ENCODE measurements around the gene SBK3. TPM values are rescaled to one million over a fixed set of nuclear protein-coding genes. Genes with fewer than 3 reads are reported as not detected.

SBK3 gene
- total RNA-seq, 1 donor from 2014 or later = 3.3 TPM

GRCh38 chr19:55591555-55591954 lies 46.2 kb upstream of the SBK3 start:
- Histone ChIP-seq H3K36me3 (peaks cover 14% of the 10 kb centered on the region), H3K27ac (no peak overlapping the region), H3K4me1 (peaks cover 16% of the 10 kb centered on the region), H3K4me2 (no peak overlapping the region), H3F3A (ENCODE audit: low read depth) (peaks cover 42% of the 10 kb centered on the region), H3K79me2 (ENCODE audit: low read depth) (no peaks in the 10 kb centered on the region), H3K4me3 (no peak overlapping the region), H2AFZ (replicated peaks) (no peak overlapping the region), H4K20me1 (ENCODE audit: low read depth) (no peaks in the 10 kb centered on the region), H3K9ac (no peak overlapping the region), H3K27me3 (no peaks in the 10 kb centered on the region), H3K9me3 (ENCODE audit: low read depth) (no peaks in the 10 kb centered on the region)
- peaks cover 6% of the 10 kb centered on the region for H3K27me3 Mint-ChIP-seq (ENCODE audit: insufficient read depth, low read depth)
- TF ChIP-seq EZH2 (IDR thresholded peaks at IDR 0.05) (no peak), EZH2phosphoT487 (IDR thresholded peaks at IDR 0.05) (no peak)
- TF ChIP-seq, protein P1, sequence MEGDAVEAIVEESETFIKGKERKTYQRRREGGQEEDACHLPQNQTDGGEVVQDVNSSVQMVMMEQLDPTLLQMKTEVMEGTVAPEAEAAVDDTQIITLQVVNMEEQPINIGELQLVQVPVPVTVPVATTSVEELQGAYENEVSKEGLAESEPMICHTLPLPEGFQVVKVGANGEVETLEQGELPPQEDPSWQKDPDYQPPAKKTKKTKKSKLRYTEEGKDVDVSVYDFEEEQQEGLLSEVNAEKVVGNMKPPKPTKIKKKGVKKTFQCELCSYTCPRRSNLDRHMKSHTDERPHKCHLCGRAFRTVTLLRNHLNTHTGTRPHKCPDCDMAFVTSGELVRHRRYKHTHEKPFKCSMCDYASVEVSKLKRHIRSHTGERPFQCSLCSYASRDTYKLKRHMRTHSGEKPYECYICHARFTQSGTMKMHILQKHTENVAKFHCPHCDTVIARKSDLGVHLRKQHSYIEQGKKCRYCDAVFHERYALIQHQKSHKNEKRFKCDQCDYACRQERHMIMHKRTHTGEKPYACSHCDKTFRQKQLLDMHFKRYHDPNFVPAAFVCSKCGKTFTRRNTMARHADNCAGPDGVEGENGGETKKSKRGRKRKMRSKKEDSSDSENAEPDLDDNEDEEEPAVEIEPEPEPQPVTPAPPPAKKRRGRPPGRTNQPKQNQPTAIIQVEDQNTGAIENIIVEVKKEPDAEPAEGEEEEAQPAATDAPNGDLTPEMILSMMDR (IDR thresholded peaks at IDR 0.05) = no peak
- DNase-seq (ENCODE audit: low spot score) = no peak
- peak overlapping the region; percentile 62 for H3K27ac Mint-ChIP-seq
- H3K9me3 Mint-ChIP-seq = peaks cover 5% of the 10 kb centered on the region
- peaks cover 30% of the 10 kb centered on the region for H3K36me3 Mint-ChIP-seq
- H3K4me1 Mint-ChIP-seq = peaks cover 32% of the 10 kb centered on the region
- no peak overlapping the region for H3K4me3 Mint-ChIP-seq

DNA sequence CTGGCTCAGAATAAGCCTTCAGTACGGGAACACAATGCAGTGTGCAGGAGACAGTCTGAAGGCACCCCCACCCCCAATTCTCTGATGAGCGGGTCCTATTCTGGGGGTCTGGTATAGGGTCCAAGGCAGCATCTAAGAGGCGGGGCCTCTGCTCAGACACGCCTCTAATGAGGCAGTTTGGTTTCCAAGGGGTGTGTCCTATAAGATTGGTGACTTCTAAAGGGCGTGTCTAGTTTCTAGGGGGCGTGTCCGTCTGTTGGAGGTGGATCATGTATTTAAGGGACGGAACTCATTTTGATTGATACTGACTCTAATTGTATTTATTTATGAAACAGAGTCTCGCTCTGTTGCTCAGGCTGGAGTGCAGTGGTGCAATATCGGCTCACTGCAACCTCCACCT lies 45.3 kb upstream of the SBK3 start:
- H3K27ac ChIP-seq = no peak overlapping the region
- Mint-ChIP-seq H3K4me1 (peaks cover 41% of the 10 kb centered on the region), H3K27ac (no peak overlapping the region), H3K27me3 (ENCODE audit: insufficient read depth, low read depth) (peaks cover 6% of the 10 kb centered on the region), H3K9me3 (peaks cover 3% of the 10 kb centered on the region), H3K4me3 (no peak overlapping the region), H3K36me3 (peaks cover 21% of the 10 kb centered on the region)
- TF ChIP-seq EZH2 (IDR thresholded peaks at IDR 0.05) (no peak), EZH2phosphoT487 (IDR thresholded peaks at IDR 0.05) (no peak)
- TF ChIP-seq, protein P1 (IDR thresholded peaks at IDR 0.05) = no peak
- no peaks in the 10 kb centered on the region for H4K20me1 ChIP-seq (ENCODE audit: low read depth)
- H3K4me3 ChIP-seq = no peak overlapping the region
- peak overlapping the region; percentile 10 for H3K4me2 ChIP-seq
- DNase-seq (ENCODE audit: low spot score) = peak; percentile 44
- H3K27me3 ChIP-seq = no peaks in the 10 kb centered on the region
- H3K79me2 ChIP-seq (ENCODE audit: low read depth) = no peaks in the 10 kb centered on the region
- H2AFZ ChIP-seq (replicated peaks) = no peak overlapping the region
- H3K9me3 ChIP-seq (ENCODE audit: low read depth) = no peaks in the 10 kb centered on the region
- H3K36me3 ChIP-seq = peaks cover 10% of the 10 kb centered on the region
- no peak overlapping the region for H3K9ac ChIP-seq
- H3F3A ChIP-seq (ENCODE audit: low read depth) = peaks cover 46% of the 10 kb centered on the region
- H3K4me1 ChIP-seq = peaks cover 16% of the 10 kb centered on the region

GRCh38 chr19:55590109-55590508 lies 44.8 kb upstream of the SBK3 start:
- Mint-ChIP-seq H3K9me3 (peaks cover 3% of the 10 kb centered on the region), H3K36me3 (peaks cover 16% of the 10 kb centered on the region), H3K4me1 (peaks cover 46% of the 10 kb centered on the region), H3K4me3 (peak overlapping the region; percentile 48), H3K27me3 (ENCODE audit: insufficient read depth, low read depth) (peaks cover 6% of the 10 kb centered on the region), H3K27ac (no peak overlapping the region)
- H3K9ac ChIP-seq = no peak overlapping the region
- H3K27me3 ChIP-seq = no peaks in the 10 kb centered on the region
- H3K79me2 ChIP-seq (ENCODE audit: low read depth) = no peaks in the 10 kb centered on the region
- no peak overlapping the region for H3K4me3 ChIP-seq
- H3F3A ChIP-seq (ENCODE audit: low read depth) = peaks cover 50% of the 10 kb centered on the region
- TF ChIP-seq EZH2 (IDR thresholded peaks at IDR 0.05) (no peak), EZH2phosphoT487 (IDR thresholded peaks at IDR 0.05) (no peak)
- TF ChIP-seq, protein P1 (IDR thresholded peaks at IDR 0.05) = no peak
- no peaks in the 10 kb centered on the region for H4K20me1 ChIP-seq (ENCODE audit: low read depth)
- DNase-seq (ENCODE audit: low spot score) = no peak
- peaks cover 5% of the 10 kb centered on the region for H3K36me3 ChIP-seq
- H2AFZ ChIP-seq (replicated peaks) = no peak overlapping the region
- H3K4me1 ChIP-seq = peaks cover 16% of the 10 kb centered on the region
- peak overlapping the region; percentile 60 for H3K4me2 ChIP-seq
- peak overlapping the region; percentile 76 for H3K27ac ChIP-seq
- no peaks in the 10 kb centered on the region for H3K9me3 ChIP-seq (ENCODE audit: low read depth)

Measured in neural progenitor cell (in vitro differentiated cells).